Stromal cell of bone marrow (primary cell): ENCODE data around the gene RXFP2.
A peak's percentile ranks its signal among the peaks of the same experiment; 100 is the strongest.

Source experiments
- DNase-seq: peaks from one replicate; pipeline ENCODE4 v3.0.0-alpha.2; 2012; ENCODE audit warnings: low read depth

Gene RXFP2

DNA sequence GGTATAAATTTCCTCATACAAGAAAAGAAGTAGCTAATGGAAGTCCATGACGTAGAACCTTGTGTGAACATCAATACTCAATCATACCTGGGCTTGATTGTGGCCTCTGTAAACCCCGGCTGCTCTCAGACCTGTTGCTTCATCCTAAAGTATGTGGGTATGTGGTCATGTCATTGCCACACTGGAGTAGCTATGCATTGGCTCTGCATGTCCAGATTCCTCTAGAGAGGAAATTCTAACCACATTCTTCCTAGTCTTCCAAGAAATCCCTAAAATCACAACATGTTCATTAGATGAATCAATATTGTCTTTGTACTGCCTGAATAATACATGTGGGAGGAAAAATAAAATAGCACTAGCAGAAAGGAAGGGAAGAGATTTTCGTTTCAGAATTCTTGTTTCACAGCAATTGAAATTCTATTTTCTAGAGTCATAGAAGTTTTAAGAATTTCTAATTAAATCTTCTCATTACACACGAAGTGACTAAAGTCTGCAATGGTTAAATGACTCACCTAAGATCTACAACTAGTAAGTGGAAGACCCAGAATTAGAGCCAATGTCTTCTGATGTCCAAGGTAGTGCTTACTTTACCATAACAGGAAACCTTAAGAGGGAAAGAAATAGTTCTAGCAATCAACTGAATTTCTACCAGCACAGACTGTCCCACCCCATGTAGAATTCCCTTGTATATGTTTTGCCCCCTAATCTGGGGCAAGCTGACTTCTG is 28.0 kb downstream of the RXFP2 start:
- DNase-seq = peak; percentile 90

DNA sequence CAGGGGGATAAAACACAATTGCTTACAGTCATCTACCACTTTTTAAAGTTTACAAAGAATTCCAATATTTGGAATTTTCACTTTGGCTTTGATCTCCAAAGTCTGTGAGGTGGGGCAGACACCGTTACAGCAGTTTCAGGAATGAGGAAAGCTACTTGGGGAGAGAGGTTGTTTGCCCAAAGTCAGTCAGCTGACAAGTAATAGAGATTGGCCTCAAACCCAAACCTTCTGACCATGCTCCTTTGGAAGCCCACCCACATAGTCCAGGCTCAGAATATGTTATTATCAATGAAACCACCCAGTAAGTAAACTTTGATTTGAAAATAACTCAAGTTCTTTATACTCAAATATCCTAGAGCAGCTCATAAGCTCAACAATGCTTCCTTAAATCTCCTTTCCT is 29.0 kb downstream of the RXFP2 start:
- DNase-seq = no peak

DNA sequence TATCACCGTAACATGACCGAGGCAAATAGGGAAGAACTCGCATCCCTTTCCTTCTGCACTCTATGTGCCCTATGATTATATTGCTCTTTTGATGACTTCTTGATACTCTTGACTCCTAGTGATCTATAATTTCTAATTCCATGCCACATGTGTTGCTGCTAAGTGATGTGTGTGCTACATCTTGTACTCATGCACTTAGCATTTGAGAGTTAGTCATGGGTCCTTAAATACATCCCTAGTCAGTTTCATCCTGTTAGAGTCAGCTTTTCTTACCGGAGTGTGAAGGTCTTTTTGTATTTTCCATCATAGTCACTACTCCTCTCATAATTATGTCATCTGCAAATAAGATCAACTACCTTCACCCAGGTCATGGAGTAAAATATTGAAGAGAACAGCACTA is 30.2 kb downstream of the RXFP2 start:
- no peak for DNase-seq

DNA sequence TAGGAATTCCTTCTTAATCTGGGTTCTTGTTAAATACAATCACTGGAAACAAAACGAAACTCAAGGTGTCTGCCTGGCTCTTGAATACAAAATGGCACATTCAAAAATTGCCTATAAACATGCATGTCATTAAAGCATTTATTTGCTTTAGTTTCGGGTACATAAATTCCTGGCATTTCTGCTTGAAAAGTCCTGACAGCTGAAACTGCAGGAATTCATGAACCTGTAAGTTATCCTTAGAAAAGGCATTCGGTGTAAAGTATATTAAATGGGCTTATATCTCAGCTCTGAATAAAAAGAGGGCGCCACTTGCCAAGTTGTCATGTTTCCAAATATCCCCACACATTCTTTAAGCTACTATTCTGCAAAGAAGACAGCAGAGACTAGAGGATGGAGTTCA is 32.9 kb downstream of the RXFP2 start:
- no peak for DNase-seq

DNA sequence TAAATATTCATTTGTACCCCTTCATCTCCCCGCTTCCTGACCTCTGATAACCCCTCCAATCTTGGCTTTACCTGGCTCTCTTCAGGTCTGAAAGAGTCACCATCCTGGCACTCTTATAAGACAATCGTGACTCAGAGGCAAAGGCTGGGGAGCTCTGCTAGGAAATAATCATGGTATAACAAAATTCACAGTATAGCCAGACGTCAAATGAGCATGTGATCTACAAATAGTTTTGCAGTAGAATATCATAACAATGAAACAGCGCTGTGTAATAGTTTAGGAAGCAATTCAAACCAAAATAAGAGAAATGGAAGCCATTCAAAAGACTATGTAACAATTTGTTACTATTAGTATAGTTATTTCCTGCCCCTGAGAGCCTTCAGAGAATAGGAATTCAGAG is 34.2 kb downstream of the RXFP2 start:
- peak; percentile 84 for DNase-seq

DNA sequence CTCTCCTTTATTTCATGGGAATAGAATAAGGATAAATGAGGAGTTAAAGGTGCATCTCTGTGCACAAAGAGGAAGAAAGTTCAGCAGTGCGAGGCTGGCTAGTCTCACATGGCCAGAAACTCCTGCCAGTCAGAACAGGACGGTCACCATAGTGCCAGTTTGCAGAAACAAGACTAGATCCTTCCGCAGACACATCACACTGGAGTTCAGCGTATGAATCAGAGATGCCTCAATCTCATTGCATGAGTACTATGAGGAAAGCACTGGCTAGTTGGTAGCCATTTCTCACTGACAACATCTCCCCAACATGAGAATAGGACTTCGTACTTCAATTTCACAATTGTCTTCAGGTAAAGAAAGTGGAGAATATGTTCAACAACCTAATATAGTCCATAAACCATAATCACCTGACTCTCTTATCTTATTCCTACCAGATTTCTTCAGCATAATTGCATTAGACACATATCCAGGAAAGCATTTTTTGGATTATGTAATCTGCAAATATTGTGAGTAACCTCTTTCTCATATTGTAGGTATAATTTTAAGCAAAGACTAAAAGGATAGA is 34.9 kb downstream of the RXFP2 start:
- no peak for DNase-seq

DNA sequence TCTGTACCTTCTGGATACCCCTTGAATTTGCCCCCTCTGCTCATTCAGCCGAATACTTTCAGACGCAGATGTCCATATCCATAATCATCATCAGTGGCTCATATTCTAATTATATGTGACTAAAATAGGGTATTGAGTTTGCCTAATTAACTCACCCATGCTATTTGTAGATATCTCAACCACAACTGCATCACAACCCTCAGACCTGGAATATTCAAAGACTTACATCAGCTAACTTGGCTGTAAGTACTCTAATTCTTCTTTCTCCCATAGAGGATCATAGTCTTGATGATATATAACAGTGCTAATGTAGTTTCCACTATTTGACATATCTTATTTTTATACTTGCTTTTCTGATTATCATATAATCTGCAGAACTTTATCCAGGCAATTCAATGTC is 35.8 kb downstream of the RXFP2 start:
- no peak for DNase-seq

DNA sequence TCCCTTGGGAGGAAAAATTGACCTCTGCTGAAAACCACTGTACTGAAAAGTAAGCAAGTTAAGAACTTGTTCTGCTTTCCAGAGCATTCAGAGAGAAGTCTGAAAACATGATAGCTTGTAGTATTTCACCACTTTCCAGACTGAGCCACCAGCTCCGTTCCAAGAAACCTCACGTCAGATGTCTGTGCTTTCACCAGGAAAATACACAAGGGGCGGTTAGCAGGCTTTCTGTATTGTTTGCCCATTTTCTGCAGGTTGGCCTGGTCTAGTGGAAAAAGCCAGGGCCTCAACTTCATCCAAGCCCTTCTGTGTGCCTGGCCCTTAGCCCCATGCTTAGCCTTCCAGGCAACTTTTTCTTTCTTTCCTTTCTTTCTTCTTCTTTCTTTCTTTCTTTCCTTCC is 36.4 kb downstream of the RXFP2 start:
- DNase-seq = peak; percentile 85

DNA sequence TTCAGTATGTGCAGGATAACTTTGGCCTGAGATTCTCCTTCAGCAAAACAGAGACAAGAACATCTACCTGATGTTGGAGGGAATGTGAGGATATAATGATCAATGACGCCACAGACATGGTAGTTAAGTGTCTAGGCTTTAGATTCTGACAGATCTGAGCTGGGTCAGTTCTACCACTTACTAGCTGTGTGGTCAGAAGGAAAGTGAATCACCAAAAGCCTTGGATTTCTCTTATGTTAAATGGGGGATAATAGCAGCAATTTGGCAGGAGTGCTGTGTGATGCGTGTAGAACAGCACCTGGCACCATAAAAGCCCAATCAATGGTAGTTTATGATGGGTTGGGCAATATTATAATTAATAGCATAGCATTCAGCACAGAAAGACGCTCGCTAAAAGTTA is 41.7 kb downstream of the RXFP2 start:
- no peak for DNase-seq

DNA sequence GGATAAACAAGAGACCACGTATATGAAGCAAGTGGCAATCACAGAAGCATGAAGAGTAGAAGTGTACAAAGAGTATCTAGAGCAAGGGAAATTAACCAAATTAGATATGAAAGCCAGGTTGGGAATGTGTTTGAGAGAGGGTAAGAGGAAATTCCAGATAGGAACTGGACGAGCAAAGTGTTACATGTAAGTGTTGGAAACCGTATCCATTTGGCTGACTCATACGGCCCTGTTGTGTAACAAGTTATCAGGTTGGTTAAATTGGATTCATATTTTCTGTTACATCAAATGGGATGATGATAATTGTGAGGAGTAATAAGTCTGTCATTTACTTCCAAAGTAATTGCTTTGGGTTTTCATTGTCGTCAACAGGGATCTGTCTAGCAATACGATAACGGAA is 46.7 kb downstream of the RXFP2 start:
- DNase-seq = no peak

DNA sequence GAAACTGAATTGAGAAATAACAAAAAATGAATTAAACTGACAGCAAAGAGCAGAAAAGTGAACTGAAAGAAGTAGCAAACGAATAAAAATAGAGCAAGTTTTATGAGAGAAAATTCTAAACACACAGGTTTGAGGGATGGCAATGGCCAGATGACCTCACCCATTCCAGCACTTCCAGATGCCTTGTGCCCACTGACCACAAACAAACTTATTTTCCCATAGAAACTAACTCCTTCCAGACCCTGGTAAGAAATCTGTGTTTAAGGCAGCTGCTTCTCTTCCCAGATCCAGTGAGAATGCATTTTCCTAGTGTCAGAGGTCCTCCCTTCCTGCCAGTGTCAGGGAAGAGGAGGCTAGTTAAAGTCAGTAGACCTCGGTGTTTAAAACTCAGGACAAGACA is 51.7 kb downstream of the RXFP2 start:
- DNase-seq = no peak

DNA sequence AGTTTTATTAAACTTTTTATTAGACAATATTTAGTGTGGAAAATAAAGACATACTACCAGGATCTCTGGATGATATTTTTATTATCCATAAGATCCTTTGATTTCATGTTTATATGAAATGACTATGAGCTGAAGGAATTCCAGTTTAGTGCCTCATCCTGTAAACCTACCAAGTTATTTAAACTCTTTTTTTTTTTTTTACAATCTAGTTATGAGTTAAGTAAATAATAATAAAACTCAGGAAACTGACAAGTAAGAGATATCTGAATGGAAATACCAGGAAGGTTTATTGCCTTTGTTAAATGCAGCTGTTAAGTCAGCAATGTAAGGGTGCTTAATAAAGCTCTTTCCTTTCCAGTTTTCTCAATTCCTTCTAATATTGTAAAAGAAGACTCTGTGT is 53.9 kb downstream of the RXFP2 start:
- no peak for DNase-seq

DNA sequence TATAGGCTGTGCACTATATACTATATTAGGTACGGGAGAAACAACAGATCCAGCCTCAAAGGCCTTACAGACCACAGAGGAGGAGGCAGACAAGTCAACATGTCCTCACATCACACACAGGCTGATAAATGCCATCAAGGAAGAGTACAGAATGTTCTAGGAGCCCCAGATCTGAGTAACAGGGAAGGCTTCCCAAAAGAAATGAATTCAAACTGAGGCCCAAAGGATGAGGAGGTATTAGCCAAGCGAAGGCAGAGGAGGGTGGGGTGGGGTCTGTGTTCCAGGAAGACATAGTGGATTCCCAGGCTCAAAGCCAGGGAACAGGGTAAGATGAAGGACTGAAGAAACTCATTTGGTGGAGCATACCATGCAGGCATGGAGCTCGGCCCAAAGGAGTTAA is 55.1 kb downstream of the RXFP2 start:
- no peak for DNase-seq

DNA sequence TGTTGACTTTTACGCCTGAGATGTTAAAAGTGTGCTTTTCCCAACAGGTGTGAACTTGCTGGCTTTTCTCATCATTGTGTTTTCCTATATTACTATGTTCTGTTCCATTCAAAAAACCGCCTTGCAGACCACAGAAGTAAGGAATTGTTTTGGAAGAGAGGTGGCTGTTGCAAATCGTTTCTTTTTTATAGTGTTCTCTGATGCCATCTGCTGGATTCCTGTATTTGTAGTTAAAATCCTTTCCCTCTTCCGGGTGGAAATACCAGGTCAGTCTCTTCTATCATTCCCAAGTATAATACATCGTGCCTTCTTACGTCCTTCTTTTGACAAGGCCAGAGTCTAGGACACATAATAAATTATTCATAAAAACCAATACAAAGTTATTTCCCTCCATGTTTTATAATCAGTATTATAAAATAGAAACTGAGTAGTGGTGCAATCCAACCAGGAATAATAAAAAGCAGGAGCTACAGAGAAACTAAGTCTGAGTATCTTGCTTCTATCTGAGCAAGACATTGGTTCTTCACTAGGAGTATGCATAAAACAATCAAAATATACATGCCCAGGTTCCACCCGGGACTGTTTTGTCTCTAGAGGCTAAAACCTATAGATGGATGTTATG is 57.9 kb downstream of the RXFP2 start:
- peak; percentile 52 for DNase-seq

DNA sequence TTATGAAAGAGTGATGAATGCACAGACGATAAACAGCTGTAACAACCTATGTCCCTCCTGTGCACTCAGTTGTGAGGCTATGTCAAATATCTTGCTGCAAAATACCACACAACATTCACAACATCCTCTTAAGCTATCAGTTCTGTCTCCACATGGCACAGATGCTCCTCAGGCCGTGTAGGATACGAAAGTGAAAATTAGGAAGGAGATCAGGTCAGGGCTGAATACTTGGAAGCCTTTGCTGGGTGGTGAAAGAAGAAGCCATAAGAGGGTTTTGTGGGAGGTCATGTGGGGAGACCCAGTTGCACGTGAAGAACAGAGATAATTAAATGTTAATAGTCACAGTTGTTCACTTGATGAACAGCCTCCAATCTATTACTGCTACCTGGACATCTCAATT is 58.9 kb downstream of the RXFP2 start:
- DNase-seq = no peak

DNA sequence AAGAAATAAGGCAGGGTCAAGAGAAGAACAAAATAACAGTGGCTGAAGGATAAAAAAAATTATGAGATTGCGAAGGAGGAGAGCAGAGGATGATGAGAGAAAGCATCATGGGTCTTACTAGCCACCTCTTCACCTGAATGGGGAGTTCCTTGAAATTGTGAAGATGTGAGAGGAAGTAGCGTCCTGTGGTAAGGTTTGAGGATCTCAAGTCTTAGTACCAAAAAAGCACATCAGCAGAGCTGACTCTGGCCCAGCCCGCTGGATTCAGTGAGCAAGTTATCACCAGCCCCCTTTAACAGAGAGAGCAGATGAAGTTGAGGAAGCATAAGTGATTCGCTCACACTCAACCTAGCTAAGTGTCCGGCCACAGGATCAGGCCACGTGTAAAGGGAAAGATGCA is 61.8 kb downstream of the RXFP2 start:
- no peak for DNase-seq

DNA sequence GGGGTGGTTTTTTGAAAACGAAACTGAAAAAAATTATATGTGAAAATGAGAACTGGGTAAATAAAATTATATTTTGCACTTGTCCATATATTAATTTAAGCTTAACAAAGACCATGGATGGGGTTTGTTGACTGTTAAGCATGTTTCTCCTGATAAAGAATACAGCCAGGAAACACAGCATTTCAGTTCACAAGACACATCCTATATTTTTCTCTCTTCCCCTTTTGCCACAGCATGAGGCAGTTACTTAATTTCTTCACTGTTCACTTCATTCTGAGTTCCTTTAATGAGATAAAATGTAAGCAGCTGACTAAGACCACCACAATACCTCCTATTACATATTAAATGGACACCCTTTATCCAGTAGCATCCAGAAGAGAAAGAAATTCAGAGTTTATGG is 64.0 kb downstream of the RXFP2 start:
- no peak for DNase-seq

DNA sequence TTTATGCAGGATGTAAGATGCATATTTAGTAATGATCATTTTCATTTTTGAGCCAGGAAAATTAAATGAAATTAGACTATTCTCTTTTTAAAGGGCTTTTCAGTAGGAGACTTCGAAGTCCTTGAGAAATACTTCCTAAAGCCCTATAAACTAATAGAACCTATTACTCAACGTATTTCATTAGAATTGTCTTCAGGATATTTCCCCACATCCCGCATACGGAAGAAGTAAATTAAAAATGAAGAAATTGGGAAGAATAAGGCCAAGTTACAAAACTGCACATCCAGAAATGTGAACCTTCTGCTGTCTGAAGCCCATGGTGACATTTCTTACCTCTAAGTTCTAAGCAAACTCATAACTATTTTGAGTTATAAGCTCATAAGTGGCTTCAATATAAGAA is 66.5 kb downstream of the RXFP2 start:
- no peak for DNase-seq

DNA sequence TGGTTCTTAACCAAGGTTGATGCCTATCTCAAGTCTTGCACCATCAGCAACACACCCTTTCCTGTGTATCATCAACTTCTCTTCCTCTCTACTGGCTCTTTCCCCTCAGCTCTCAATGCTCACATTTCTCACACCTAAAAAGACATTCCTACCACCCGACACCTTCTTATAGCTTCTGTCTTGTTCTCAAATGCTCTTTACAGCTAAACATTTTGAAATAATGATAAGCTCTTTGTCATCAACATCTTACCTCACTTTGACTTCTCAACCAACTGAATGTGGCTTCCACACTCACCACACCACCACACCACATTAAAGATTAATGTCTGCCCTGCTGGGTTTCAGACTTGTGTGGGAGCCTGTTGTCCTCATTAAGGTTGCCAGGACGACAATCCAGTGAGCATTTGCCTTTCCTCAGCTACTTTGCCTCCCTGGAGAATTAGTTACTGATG is 67.8 kb downstream of the RXFP2 start:
- DNase-seq = no peak

DNA sequence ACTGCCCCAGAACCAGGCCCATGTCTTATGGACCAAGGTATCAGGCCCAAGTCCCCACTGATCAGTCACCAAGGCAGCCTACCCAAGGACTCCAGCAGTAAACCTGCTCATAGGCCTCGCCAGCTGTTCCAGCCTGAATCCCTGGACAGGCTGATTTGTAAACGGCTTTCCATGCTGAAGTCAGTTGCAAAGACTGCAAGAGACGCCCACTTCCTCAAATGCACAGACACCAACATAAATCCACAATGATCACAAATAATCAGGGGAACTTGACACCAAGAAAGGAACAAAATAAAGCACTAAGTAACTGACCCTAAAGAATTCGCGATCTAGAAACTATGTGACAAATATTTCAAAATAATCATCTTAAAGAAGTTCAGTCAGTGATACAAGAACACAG is 75.2 kb downstream of the RXFP2 start:
- DNase-seq = no peak

DNA sequence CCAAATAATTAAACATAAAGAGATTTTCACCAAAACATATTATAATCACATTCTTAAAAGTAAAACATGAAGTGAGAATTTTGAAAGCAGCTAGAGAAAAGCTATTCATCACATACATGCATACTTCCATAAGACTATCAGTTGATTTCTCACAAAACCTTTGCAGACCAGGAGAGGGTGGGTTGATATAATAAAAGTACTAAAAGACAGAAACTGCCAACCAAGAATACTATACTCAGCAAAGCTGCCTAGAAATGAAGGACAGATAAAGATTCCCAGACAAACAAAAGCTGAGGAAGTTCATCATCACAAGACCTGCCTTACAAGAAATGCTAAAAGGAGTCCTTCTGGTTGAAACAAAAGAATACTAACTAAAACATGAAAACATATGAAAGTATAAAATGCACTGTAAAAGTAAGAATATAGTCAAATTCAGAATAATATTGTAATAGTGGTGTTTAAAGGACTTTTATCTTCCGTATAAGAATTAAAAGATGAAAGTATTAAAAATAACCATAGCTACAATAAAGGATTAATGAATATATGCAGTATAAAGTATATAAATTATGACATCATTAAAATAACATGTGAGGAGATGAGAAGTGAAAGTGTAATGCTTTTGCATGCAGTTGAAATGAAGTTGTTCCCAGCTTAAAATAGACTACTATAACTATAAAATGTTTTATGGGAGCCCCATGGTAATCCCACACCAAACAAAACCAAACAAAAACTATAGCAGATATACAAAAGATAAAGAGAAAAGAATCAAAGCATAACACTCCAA is 76.2 kb downstream of the RXFP2 start:
- DNase-seq = no peak

DNA sequence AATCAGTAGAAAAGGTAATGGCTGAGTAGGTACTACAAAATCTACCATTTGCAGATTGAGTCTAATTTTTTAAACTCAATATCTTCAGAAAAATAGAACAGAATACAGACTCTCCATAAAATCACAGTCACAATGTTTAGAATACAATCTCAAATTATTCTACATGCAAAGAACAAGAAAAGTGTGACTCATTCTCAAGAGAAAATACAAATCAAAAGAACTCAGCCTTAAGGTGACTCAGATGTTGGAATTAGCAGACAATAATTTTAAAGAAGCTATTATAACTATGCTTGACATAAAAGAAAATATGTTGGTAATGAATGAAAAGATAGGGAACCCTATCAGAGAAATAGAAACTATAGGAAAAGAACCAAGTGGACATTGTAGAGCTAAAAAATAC is 78.9 kb downstream of the RXFP2 start:
- no peak for DNase-seq
